ENCODE data around the gene C5AR2. TPM values are rescaled to one million over a fixed set of nuclear protein-coding genes. Genes with fewer than 3 reads are reported as not detected.

C5AR2 gene
- polyA plus RNA-seq, 3 donors, result 0.44 to 4.2 (median 0.90) TPM

Other genes with a start within 250 kb of the C5AR2 start
- 10 to 100 TPM in 1 of 3 donors, 1 to 10 TPM in 2; 7.1 to 17.9 (median 9.5) TPM for gene ZC3H4, start 218.4 kb upstream of the C5AR2 start, polyA plus RNA-seq
- 10 to 100 TPM; 25.5 to 50.0 (median 42.2) TPM for gene SAE1, start 201.3 kb upstream of the C5AR2 start, polyA plus RNA-seq
- 1 to 10 TPM; 3.1 to 8.6 (median 4.2) TPM for gene BBC3, start 101.0 kb upstream of the C5AR2 start, polyA plus RNA-seq
- gene CCDC9, start 75.7 kb upstream of the C5AR2 start, polyA plus RNA-seq, result 10 to 100 TPM; 24.6 to 38.3 (median 33.4) TPM
- gene INAFM1, start 57.3 kb upstream of the C5AR2 start, polyA plus RNA-seq, result 10 to 100 TPM; 13.2 to 25.4 (median 16.1) TPM
- 10 to 100 TPM in 2 of 3 donors, 1 to 10 TPM in 1; 3.6 to 50.5 (median 26.9) TPM for gene C5AR1, start 22.3 kb upstream of the C5AR2 start, polyA plus RNA-seq
- 10 to 100 TPM in 1 of 3 donors, 1 to 10 TPM in 2; 5.6 to 11.0 (median 7.4) TPM for gene DHX34, start 17.1 kb downstream of the C5AR2 start, polyA plus RNA-seq
- 10 to 100 TPM in 1 of 3 donors, 1 to 10 TPM in 2; 4.3 to 28.6 (median 10.0) TPM for gene MEIS3, start 87.4 kb downstream of the C5AR2 start, polyA plus RNA-seq
- gene SLC8A2, start 139.7 kb downstream of the C5AR2 start, polyA plus RNA-seq, result 1 to 10 TPM in 1 of 3 donors, under 1 TPM in 1, not detected in 1; 0.28 to 1.9 TPM
- 10 to 100 TPM in 1 of 3 donors, 1 to 10 TPM in 2; 7.7 to 11.2 (median 8.5) TPM for gene KPTN, start 152.0 kb downstream of the C5AR2 start, polyA plus RNA-seq
- 10 to 100 TPM; 57.1 to 99.0 (median 78.1) TPM for gene NAPA, start 182.9 kb downstream of the C5AR2 start, polyA plus RNA-seq
- gene ZNF541, start 241.0 kb downstream of the C5AR2 start, polyA plus RNA-seq, result under 1 TPM; 0.07 to 0.45 (median 0.30) TPM

All from adipose tissue (tissue), 3 donors.